GM10248 (cell line): ENCODE measurements around the gene OTOP3.

Experiments used
- CTCF ChIA-PET: fragments of 300-600 bp; sonication (Branson Sonifier 250); formaldehyde crosslinking; extraction: SDS; loops from one replicate; lab custom pipeline; 2021; ENCODE audit warnings: antibody characterized with exemption; lab: Yijun Ruan, JAX
- POLR2A ChIA-PET: fragments of 350-650 bp; sonication (Branson Sonifier 250); formaldehyde crosslinking; extraction: SDS; loops from one replicate; lab custom pipeline; 2020; ENCODE audit warnings: antibody characterized with exemption; lab: Yijun Ruan, JAX
- DNase-seq: peaks from one replicate; pipeline ENCODE4 v3.0.0; 2012; ENCODE audit errors: extremely low spot score
- CTCF ChIP-seq: IDR thresholded peaks from 2 replicates; pipeline ENCODE4 v1.5.1; 2012; ENCODE audit warnings: mild to moderate bottlenecking, low read depth; ENCODE audit errors: extremely low read depth, missing control alignments, control extremely low read depth

OTOP3 gene

GRCh38 chr17:74939534-74939933, 3.8 kb downstream of the OTOP3 start:
- POLR2A ChIA-PET: interaction anchor here (0.7 kb wide), 1 partner anchor 292 kb away, joined by 3 read pairs; no protein-coding TSS in a partner anchor
- no peak for TF ChIP-seq CTCF
- CTCF ChIA-PET: interaction anchor here (1.2 to 4.4 kb wide), 6 partner anchors 9 to 21 kb away, joined by 3 to 24 read pairs (median 6); partner anchors contain the start of gene OTOP2
- no peak for DNase-seq

- ChIA-PET CTCF (interaction anchor here (12.6 kb wide), 1 partner anchor 19 kb away, joined by 156 read pairs; no protein-coding TSS in a partner anchor), POLR2A (no interaction called here)
- DNase-seq: no peak
- no peak for TF ChIP-seq CTCF
Measured at GRCh38 chr17:74941128-74941725, 5.5 kb downstream of the OTOP3 start.

- ChIA-PET POLR2A (no interaction called here), CTCF (interaction anchor here (12.6 kb wide), 1 partner anchor 16 kb away, joined by 156 read pairs; no protein-coding TSS in a partner anchor)
- DNase-seq: no peak
- TF ChIP-seq CTCF: no peak
Measured at GRCh38 chr17:74943808-74944522, 8.3 kb downstream of the OTOP3 start.

GRCh38 chr17:74945543-74945942, 9.8 kb downstream of the OTOP3 start:
- ChIA-PET POLR2A (no interaction called here), CTCF (interaction anchor here (1.1 to 12.6 kb wide), 5 partner anchors 10 to 53 kb away, joined by 3 to 156 read pairs (median 4); partner anchors contain the start of genes OTOP2, OTOP3 and USH1G)
- DNase-seq: peak; percentile 76
- no peak for TF ChIP-seq CTCF

- ChIA-PET CTCF (interaction anchor here (5.4 to 12.6 kb wide), 2 partner anchors 13 to 23 kb away, joined by 29 to 156 read pairs; partner anchors contain the start of genes OTOP2 and USH1G), POLR2A (no interaction called here)
- no peak for DNase-seq
- no peak for TF ChIP-seq CTCF
Measured at GRCh38 chr17:74946641-74947040, 10.9 kb downstream of the OTOP3 start.

- no peak for DNase-seq
- ChIA-PET CTCF (interaction anchor here (5.4 to 12.6 kb wide), 2 partner anchors 13 to 24 kb away, joined by 29 to 156 read pairs; partner anchors contain the start of genes OTOP2 and USH1G), POLR2A (no interaction called here)
- TF ChIP-seq CTCF: no peak
Measured at GRCh38 chr17:74947041-74947754, 11.5 kb downstream of the OTOP3 start.
